Measurements from ENCODE around the gene NR1H4.

DNA sequence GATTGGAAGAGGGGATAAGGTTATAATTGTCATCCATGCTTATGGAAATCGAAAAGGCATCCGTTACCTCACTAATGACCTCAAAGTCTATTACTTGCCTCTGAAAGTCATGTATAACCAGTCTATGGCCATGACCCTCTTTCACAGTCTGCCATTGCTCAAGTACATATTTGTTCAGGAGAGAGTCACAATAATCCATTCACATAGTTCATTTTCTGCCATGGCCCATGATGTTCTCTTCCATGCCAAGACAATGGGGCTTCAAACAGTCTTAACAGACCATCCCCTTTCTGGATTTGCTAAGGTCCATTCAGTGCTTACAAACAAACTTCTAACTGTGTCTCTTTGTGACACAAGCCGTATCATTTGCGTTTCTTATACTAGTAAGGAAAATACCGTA is 105.3 kb downstream of the NR1H4 start:
- TF ChIP-seq, protein P1, sequence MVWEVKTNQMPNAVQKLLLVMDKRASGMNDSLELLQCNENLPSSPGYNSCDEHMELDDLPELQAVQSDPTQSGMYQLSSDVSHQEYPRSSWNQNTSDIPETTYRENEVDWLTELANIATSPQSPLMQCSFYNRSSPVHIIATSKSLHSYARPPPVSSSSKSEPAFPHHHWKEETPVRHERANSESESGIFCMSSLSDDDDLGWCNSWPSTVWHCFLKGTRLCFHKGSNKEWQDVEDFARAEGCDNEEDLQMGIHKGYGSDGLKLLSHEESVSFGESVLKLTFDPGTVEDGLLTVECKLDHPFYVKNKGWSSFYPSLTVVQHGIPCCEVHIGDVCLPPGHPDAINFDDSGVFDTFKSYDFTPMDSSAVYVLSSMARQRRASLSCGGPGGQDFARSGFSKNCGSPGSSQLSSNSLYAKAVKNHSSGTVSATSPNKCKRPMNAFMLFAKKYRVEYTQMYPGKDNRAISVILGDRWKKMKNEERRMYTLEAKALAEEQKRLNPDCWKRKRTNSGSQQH (CRISPR knock-in tag; IDR thresholded peaks at IDR 0.05), result no peak
- TF ChIP-seq, protein P2, sequence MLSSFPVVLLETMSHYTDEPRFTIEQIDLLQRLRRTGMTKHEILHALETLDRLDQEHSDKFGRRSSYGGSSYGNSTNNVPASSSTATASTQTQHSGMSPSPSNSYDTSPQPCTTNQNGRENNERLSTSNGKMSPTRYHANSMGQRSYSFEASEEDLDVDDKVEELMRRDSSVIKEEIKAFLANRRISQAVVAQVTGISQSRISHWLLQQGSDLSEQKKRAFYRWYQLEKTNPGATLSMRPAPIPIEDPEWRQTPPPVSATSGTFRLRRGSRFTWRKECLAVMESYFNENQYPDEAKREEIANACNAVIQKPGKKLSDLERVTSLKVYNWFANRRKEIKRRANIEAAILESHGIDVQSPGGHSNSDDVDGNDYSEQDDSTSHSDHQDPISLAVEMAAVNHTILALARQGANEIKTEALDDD (IDR thresholded peaks at IDR 0.05), result no peak
- TF ChIP-seq, protein P3, sequence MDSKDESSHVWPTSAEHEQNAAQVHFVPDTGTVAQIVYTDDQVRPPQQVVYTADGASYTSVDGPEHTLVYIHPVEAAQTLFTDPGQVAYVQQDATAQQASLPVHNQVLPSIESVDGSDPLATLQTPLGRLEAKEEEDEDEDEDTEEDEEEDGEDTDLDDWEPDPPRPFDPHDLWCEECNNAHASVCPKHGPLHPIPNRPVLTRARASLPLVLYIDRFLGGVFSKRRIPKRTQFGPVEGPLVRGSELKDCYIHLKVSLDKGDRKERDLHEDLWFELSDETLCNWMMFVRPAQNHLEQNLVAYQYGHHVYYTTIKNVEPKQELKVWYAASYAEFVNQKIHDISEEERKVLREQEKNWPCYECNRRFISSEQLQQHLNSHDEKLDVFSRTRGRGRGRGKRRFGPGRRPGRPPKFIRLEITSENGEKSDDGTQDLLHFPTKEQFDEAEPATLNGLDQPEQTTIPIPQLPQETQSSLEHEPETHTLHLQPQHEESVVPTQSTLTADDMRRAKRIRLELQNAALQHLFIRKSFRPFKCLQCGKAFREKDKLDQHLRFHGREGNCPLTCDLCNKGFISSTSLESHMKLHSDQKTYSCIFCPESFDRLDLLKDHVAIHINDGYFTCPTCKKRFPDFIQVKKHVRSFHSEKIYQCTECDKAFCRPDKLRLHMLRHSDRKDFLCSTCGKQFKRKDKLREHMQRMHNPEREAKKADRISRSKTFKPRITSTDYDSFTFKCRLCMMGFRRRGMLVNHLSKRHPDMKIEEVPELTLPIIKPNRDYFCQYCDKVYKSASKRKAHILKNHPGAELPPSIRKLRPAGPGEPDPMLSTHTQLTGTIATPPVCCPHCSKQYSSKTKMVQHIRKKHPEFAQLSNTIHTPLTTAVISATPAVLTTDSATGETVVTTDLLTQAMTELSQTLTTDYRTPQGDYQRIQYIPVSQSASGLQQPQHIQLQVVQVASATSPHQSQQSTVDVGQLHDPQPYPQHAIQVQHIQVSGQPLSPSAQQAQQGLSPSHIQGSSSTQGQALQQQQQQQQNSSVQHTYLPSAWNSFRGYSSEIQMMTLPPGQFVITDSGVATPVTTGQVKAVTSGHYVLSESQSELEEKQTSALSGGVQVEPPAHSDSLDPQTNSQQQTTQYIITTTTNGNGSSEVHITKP (IDR thresholded peaks at IDR 0.05; ENCODE audit: partially characterized antibody), result no peak

All from K562 (cell line).